Naive thymus-derived CD4-positive, alpha-beta T cell (primary cell): ENCODE data around the gene ST6GALNAC3. TPM values are rescaled to one million over a fixed set of nuclear protein-coding genes. Genes with fewer than 3 reads are reported as not detected.
A peak's percentile ranks its signal among the peaks of the same experiment; 100 is the strongest.

Source experiments
- ATAC-seq: fragments of 150-1000 bp; cut with Tn5 transposase; 2 replicates; pipeline ENCODE4 v1.10.0; 2021; ENCODE audit warnings: mild to moderate bottlenecking, moderate library complexity
- CTCF ChIA-PET: fragments of 350-600 bp; sonication (Branson Sonifier 250); formaldehyde crosslinking; loops from one replicate; lab custom pipeline; 2021; ENCODE audit warnings: antibody characterized with exemption; lab: Charles Lee
- POLR2A ChIA-PET: fragments of 350-600 bp; sonication (Branson Sonifier 250); formaldehyde crosslinking; loops from one replicate; lab custom pipeline; 2021; ENCODE audit warnings: antibody characterized with exemption, inconsistent platforms; lab: Charles Lee
- DNase-seq, 9 donors: peaks; one replicate each; pipeline versions ENCODE4 v3.0.0 to v3.0.0-alpha.2; 2020 to 2022; ENCODE audit warnings: mixed read lengths in 1 of 9
- H3K27ac ChIP-seq: one replicate; pipeline ENCODE4 v1.7.0; 2013; ENCODE audit warnings: mild to moderate bottlenecking, low read depth, low read length, moderate library complexity
- H3K27me3 ChIP-seq, 2 donors: one replicate each; pipeline ENCODE4 v1.7.0; 2013; ENCODE audit warnings: low read length in 2 of 2, mild to moderate bottlenecking in 2 of 2, moderate library complexity in 2 of 2; ENCODE audit not compliant: control insufficient read depth in 2 of 2, insufficient read depth in 2 of 2
- H3K36me3 ChIP-seq, 3 experiments: 1 replicate in 2 of 3; 2 replicates in 1 of 3; pipeline ENCODE4 v1.7.0; 2013; ENCODE audit warnings: low read length in 3 of 3, mild to moderate bottlenecking in 3 of 3, moderate library complexity in 1 of 3; ENCODE audit not compliant: insufficient read depth in 3 of 3, control insufficient read depth in 2 of 3
- H3K4me1 ChIP-seq, 2 donors: one replicate each; pipeline ENCODE4 v1.7.0; 2013; ENCODE audit warnings: low read length in 2 of 2, mild to moderate bottlenecking in 2 of 2, moderate library complexity in 1 of 2; ENCODE audit not compliant: control insufficient read depth in 2 of 2, insufficient read depth in 2 of 2
- H3K4me3 ChIP-seq: 2 replicates; pipeline ENCODE4 v1.7.0; 2013; ENCODE audit warnings: mild to moderate bottlenecking, low read length
- H3K9me3 ChIP-seq, 3 experiments: 1 replicate in 2 of 3; 2 replicates in 1 of 3; pipeline ENCODE4 v1.7.0; 2013; ENCODE audit warnings: low read length in 3 of 3; ENCODE audit not compliant: control insufficient read depth in 2 of 3
- H3K27ac Mint-ChIP-seq, 9 donors: one replicate each; pipeline ENCODE4 v1.8.0; 2020 to 2022; ENCODE audit warnings: mixed read lengths in 9 of 9, mild to moderate bottlenecking in 8 of 9, moderate library complexity in 5 of 9, inconsistent platforms in 2 of 9
- H3K27me3 Mint-ChIP-seq, 5 donors: one replicate each; pipeline ENCODE4 v1.8.0; 2021 to 2022; ENCODE audit warnings: mixed read lengths in 5 of 5, mild to moderate bottlenecking in 1 of 5
- H3K36me3 Mint-ChIP-seq, 5 donors: one replicate each; pipeline ENCODE4 v1.8.0; 2020 to 2022; ENCODE audit warnings: mixed read lengths in 5 of 5, mild to moderate bottlenecking in 3 of 5, inconsistent platforms in 1 of 5
- H3K4me1 Mint-ChIP-seq, 7 donors: one replicate each; pipeline ENCODE4 v1.8.0; 2020 to 2022; ENCODE audit warnings: mixed read lengths in 7 of 7, mild to moderate bottlenecking in 3 of 7, inconsistent platforms in 1 of 7
- H3K4me3 Mint-ChIP-seq, 10 donors: one replicate each; pipeline ENCODE4 v1.8.0; 2020 to 2022; ENCODE audit warnings: mild to moderate bottlenecking in 10 of 10, mixed read lengths in 10 of 10, moderate library complexity in 6 of 10, inconsistent platforms in 2 of 10
- H3K9me3 Mint-ChIP-seq, 11 donors: one replicate each; pipeline ENCODE4 v1.8.0; 2020 to 2022; ENCODE audit warnings: mixed read lengths in 11 of 11, mild to moderate bottlenecking in 4 of 11, inconsistent platforms in 1 of 11, moderate library complexity in 1 of 11
- intact Hi-C, 2 donors: fragments of 100-400 bp; cut with micrococcal nuclease; formaldehyde crosslinking; loops; one replicate each; pipeline ENCODE4 v1.15.1; 2023
- polyA plus RNA-seq, 2 donors: library from polyadenylated mRNA; unstranded; fragments of 300-500 nt; fragmentation: Illumina TruSeq; gene quantifications; one replicate each; pipeline ENCODE4 v1.2.3, GENCODE V29; 2021
- total RNA-seq, 6 experiments: library from RNA in 5 of 6; stranded (reverse) in 5 of 6; gene quantifications; 1 replicate in 5 of 6; 2 replicates in 1 of 6; pipeline ENCODE4 v1.2.3 and lab custom pipeline; 2021 to 2026

Gene ST6GALNAC3
- total and polyA plus RNA-seq, 7 experiments from 2014 or later = 0.17 to 4.8 (median 2.1) TPM; not detected in 1

- Mint-ChIP-seq H3K27me3 (no peaks in the 10 kb centered on the region), H3K4me1 (peaks cover 3 to 52% (median 4%) of the 10 kb centered on the region in 7 donors), H3K36me3 (peaks cover 0 to 4% (median 0%) of the 10 kb centered on the region in 5 donors), H3K27ac (peak overlapping the region in 2 of 9 donors; percentile 9 to 21), H3K4me3 (no peak overlapping the region), H3K9me3 (peaks cover 0 to 1% (median 0%) of the 10 kb centered on the region in 11 donors)
- ChIA-PET CTCF (no interaction called here), POLR2A (no interaction called here)
- ATAC-seq = no peak
- no peaks in the 10 kb centered on the region for H3K27me3 ChIP-seq
- DNase-seq = no peak
- no peaks in the 10 kb centered on the region for H3K4me1 ChIP-seq
- H3K9me3 ChIP-seq = no peaks in the 10 kb centered on the region
- intact Hi-C loops = no loop called here
- H3K36me3 ChIP-seq = no peaks in the 10 kb centered on the region
- H3K4me3 ChIP-seq = no peak overlapping the region
- H3K27ac ChIP-seq = no peak overlapping the region
These were observed 204.7 kb downstream of the ST6GALNAC3 start for GRCh38 chr1:76279101-76279748.

- no peaks in the 10 kb centered on the region for H3K36me3 ChIP-seq
- DNase-seq (no peak), ATAC-seq (no peak)
- no peaks in the 10 kb centered on the region for H3K27me3 Mint-ChIP-seq
- H3K27me3 ChIP-seq = no peaks in the 10 kb centered on the region
- no peak overlapping the region for H3K27ac Mint-ChIP-seq
- peaks cover 10 to 65% (median 21%) of the 10 kb centered on the region in 7 donors for H3K4me1 Mint-ChIP-seq
- CTCF ChIA-PET = no interaction called here
- H3K9me3 Mint-ChIP-seq = peaks cover 0 to 1% (median 0%) of the 10 kb centered on the region in 11 donors
- H3K27ac ChIP-seq = no peak overlapping the region
- peaks cover 0 to 18% of the 10 kb centered on the region in 2 donors for H3K4me1 ChIP-seq
- no peaks in the 10 kb centered on the region for H3K9me3 ChIP-seq
- intact Hi-C loops = no loop called here
- H3K4me3 Mint-ChIP-seq = no peak overlapping the region
- H3K4me3 ChIP-seq = no peak overlapping the region
- POLR2A ChIA-PET = no interaction called here
- H3K36me3 Mint-ChIP-seq = peaks cover 0 to 4% (median 0%) of the 10 kb centered on the region in 5 donors
These were observed 206.8 kb downstream of the ST6GALNAC3 start for GRCh38 chr1:76281306-76281705.

GRCh38 chr1:76284842-76285241, 210.3 kb downstream of the ST6GALNAC3 start:
- POLR2A ChIA-PET = interaction anchor here (0.6 to 1.8 kb wide), 3 partner anchors 15 to 27 kb away, joined by 3 to 6 read pairs (median 3); no protein-coding TSS in a partner anchor
- H3K4me3 ChIP-seq = no peak overlapping the region
- no peak overlapping the region for H3K27ac ChIP-seq
- H3K4me1 ChIP-seq = peaks cover 0 to 45% of the 10 kb centered on the region in 2 donors
- intact Hi-C loops = loop anchor here (1.0 to 5.0 kb wide), 7 partner anchors 9 to 1397 kb away; partner anchors contain the start of gene ZZZ3 (in 1 of the 2)
- no peaks in the 10 kb centered on the region for H3K27me3 ChIP-seq
- no peaks in the 10 kb centered on the region for H3K36me3 ChIP-seq
- Mint-ChIP-seq H3K4me1 (peaks cover 16 to 88% (median 56%) of the 10 kb centered on the region in 7 donors), H3K27ac (peak overlapping the region; percentile 33 to 95 (median 72)), H3K27me3 (no peaks in the 10 kb centered on the region), H3K36me3 (peaks cover 0 to 2% (median 0%) of the 10 kb centered on the region in 5 donors), H3K4me3 (peak overlapping the region in 8 of 10 donors; percentile 1 to 66 (median 44)), H3K9me3 (no peaks in the 10 kb centered on the region)
- ATAC-seq = no peak
- CTCF ChIA-PET = interaction anchor here (0.6 kb wide), 1 partner anchor 10 kb away, joined by 4 read pairs; no protein-coding TSS in a partner anchor
- no peak for DNase-seq
- no peaks in the 10 kb centered on the region for H3K9me3 ChIP-seq

GRCh38 chr1:76285578-76286135, 211.1 kb downstream of the ST6GALNAC3 start:
- CTCF ChIA-PET = no interaction called here
- Mint-ChIP-seq H3K4me3 (peak overlapping the region in 9 of 10 donors; percentile 15 to 75 (median 59)), H3K36me3 (no peaks in the 10 kb centered on the region), H3K27ac (peak overlapping the region; percentile 33 to 95 (median 70)), H3K4me1 (peaks cover 16 to 92% (median 64%) of the 10 kb centered on the region in 7 donors), H3K9me3 (no peaks in the 10 kb centered on the region), H3K27me3 (no peaks in the 10 kb centered on the region)
- H3K27ac ChIP-seq = peak overlapping the region; percentile 6
- H3K9me3 ChIP-seq = no peaks in the 10 kb centered on the region
- POLR2A ChIA-PET = interaction anchor here (0.8 to 1.8 kb wide), 3 partner anchors 14 to 18 kb away, joined by 3 to 6 read pairs (median 4); no protein-coding TSS in a partner anchor
- DNase-seq = peak in 5 of 9 donors; percentile 30 to 51 (median 37)
- no peaks in the 10 kb centered on the region for H3K36me3 ChIP-seq
- no peak overlapping the region for H3K4me3 ChIP-seq
- no peaks in the 10 kb centered on the region for H3K27me3 ChIP-seq
- H3K4me1 ChIP-seq = peaks cover 8 to 54% of the 10 kb centered on the region in 2 donors
- peak; percentile 54 for ATAC-seq
- intact Hi-C loops = loop anchor here (1.0 to 5.0 kb wide), 7 partner anchors 9 to 1397 kb away; partner anchors contain the start of gene ZZZ3 (in 1 of the 2)

GRCh38 chr1:76287917-76288316, 213.4 kb downstream of the ST6GALNAC3 start:
- Mint-ChIP-seq H3K36me3 (no peaks in the 10 kb centered on the region), H3K4me3 (no peak overlapping the region), H3K27ac (peak overlapping the region in 6 of 9 donors; percentile 27 to 95 (median 76)), H3K9me3 (no peaks in the 10 kb centered on the region), H3K27me3 (no peaks in the 10 kb centered on the region), H3K4me1 (peaks cover 18 to 93% (median 82%) of the 10 kb centered on the region in 7 donors)
- Histone ChIP-seq H3K4me1 (peaks cover 22 to 75% of the 10 kb centered on the region in 2 donors), H3K27ac (no peak overlapping the region), H3K4me3 (no peak overlapping the region), H3K36me3 (no peaks in the 10 kb centered on the region), H3K27me3 (no peaks in the 10 kb centered on the region), H3K9me3 (no peaks in the 10 kb centered on the region)
- ATAC-seq (no peak), DNase-seq (no peak)
- intact Hi-C loops = loop anchor here (5.0 kb wide), 2 partner anchors 56 to 136 kb away; no protein-coding TSS in a partner anchor
- CTCF ChIA-PET = no interaction called here
- POLR2A ChIA-PET = interaction anchor here (1.0 to 1.4 kb wide), 2 partner anchors 8 to 15 kb away, joined by 3 to 5 read pairs; no protein-coding TSS in a partner anchor

- H3K4me1 Mint-ChIP-seq = peaks cover 22 to 96% (median 92%) of the 10 kb centered on the region in 7 donors
- peak overlapping the region in 9 of 10 donors; percentile 10 to 55 (median 38) for H3K4me3 Mint-ChIP-seq
- peak; percentile 26 for ATAC-seq
- intact Hi-C loops = loop anchor here (1.0 to 5.0 kb wide), 3 partner anchors 11 to 137 kb away; no protein-coding TSS in a partner anchor
- Histone ChIP-seq H3K27me3 (no peaks in the 10 kb centered on the region), H3K36me3 (no peaks in the 10 kb centered on the region), H3K27ac (peak overlapping the region; percentile 0), H3K4me1 (peaks cover 30 to 85% of the 10 kb centered on the region in 2 donors), H3K9me3 (no peaks in the 10 kb centered on the region), H3K4me3 (no peak overlapping the region)
- DNase-seq = no peak
- no peaks in the 10 kb centered on the region for H3K9me3 Mint-ChIP-seq
- ChIA-PET POLR2A (interaction anchor here (0.8 kb wide), 1 partner anchor 12 kb away, joined by 4 read pairs; no protein-coding TSS in a partner anchor), CTCF (interaction anchor here (1.1 kb wide), 1 partner anchor 9 kb away, joined by 3 read pairs; no protein-coding TSS in a partner anchor)
- peak overlapping the region; percentile 27 to 95 (median 77) for H3K27ac Mint-ChIP-seq
- no peaks in the 10 kb centered on the region for H3K27me3 Mint-ChIP-seq
- H3K36me3 Mint-ChIP-seq = no peaks in the 10 kb centered on the region
These were observed 214.4 kb downstream of the ST6GALNAC3 start for GRCh38 chr1:76288758-76289483.
